GM12891 (cell line): Measurements from ENCODE around the gene ARHGAP24.

ENCODE experiments used
- PAX5 ChIP-seq: IDR thresholded peaks from 2 replicates; pipeline ENCODE4 v1.6.1; 2011; ENCODE audit warnings: low read length, moderate library complexity, mild to moderate bottlenecking; ENCODE audit not compliant: insufficient read depth, severe bottlenecking
- POLR2A ChIP-seq: IDR thresholded peaks from 2 replicates; pipeline ENCODE4 v1.6.1; 2011; ENCODE audit warnings: low read depth, low read length, control low read depth
- POLR2AphosphoS5 ChIP-seq: IDR thresholded peaks from 2 replicates; pipeline ENCODE4 v1.6.1; 2011; ENCODE audit warnings: low read depth, low read length, control low read depth
- POU2F2 ChIP-seq: IDR thresholded peaks from 2 replicates; pipeline ENCODE4 v1.6.1; 2011; ENCODE audit warnings: low read depth, mild to moderate bottlenecking, control low read depth, low read length, moderate library complexity
- SPI1 ChIP-seq: IDR thresholded peaks from 2 replicates; pipeline ENCODE4 v1.6.1; 2011; ENCODE audit warnings: low read depth, low read length, control low read depth
- TAF1 ChIP-seq: IDR thresholded peaks from 2 replicates; pipeline ENCODE4 v1.6.1; 2011; ENCODE audit warnings: low read depth, low read length, control low read depth

GRCh38 chr4:85496126-85496849 is 21.3 kb downstream of the ARHGAP24 start:
- TF ChIP-seq POLR2A (no peak), TAF1 (no peak), POLR2AphosphoS5 (no peak), PAX5 (no peak), SPI1 (no peak), POU2F2 (no peak)
